GM18520 (cell line): ENCODE measurements around the gene TAS2R20.

ENCODE experiments used
- ATAC-seq: cut with Tn5 transposase; IDR thresholded peaks from one replicate; pipeline ENCODE4 v1.9.1; 2021; ENCODE audit not compliant: unreplicated experiment

TAS2R20 gene

DNA sequence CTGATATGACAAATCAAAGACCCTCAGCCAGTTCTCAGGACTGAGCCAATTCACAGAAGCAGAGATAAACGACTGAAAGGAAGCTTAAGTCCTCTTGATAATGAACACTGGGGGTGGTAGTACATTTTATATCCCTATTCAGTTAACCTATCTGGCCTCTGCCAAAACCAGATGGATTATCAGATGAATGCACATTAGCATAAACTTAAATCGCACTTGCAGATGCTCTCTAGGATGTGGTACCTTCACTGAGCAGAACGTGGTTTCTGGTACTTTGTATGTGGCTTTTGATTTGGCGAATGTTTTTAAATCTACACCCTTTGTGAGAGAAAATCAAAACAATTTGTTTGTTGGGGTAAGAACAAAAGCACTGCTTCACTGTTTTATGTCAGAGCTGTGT lies 37.9 kb downstream of the TAS2R20 start:
- no peak for ATAC-seq

DNA sequence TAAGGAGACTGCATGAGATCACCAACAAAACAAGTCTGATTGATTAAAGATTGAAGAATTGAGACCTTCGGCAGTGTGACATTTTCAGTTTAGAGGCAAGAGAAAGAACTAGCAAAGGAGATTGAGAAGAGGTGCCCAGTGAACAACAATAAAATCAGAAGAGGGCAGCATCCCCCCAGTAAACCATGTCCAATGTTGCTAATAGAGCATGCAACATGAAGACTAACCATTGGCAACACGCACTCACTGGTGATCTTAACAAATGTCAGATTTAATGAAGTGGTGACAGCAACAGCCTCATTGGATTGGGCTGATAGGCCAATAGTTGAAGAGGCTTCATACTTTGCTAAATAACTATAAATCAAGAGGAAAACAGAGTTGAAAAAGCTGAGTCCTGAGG lies 38.3 kb downstream of the TAS2R20 start:
- ATAC-seq: no peak

- ATAC-seq: no peak
Measured at GRCh38 chr12:10957741-10958140, 40.4 kb downstream of the TAS2R20 start.

- ATAC-seq: no peak
Measured at GRCh38 chr12:10956085-10956484, 42.0 kb downstream of the TAS2R20 start.

- ATAC-seq: no peak
Measured at GRCh38 chr12:10952645-10953044, 45.5 kb downstream of the TAS2R20 start.
